Neutrophil (primary cell): ENCODE data around the gene NPAS3.

Experiments used
- H3K27ac ChIP-seq: fragments of 200-600 bp; sonication (generic); 2 replicates; pipeline ENCODE4 v1.5.1; 2016; ENCODE audit warnings: mild to moderate bottlenecking, moderate library complexity
- H3K27me3 ChIP-seq: fragments of 200-600 bp; sonication (generic); 2 replicates; pipeline ENCODE4 v1.6.0; 2016; ENCODE audit warnings: mild to moderate bottlenecking
- H3K36me3 ChIP-seq: fragments of 200-600 bp; sonication (generic); 2 replicates; pipeline ENCODE4 v1.5.1; 2017
- H3K4me1 ChIP-seq, 2 experiments: fragments of 200-600 bp in 1 of 2; sonication (generic) in 1 of 2; 1 replicate in 1 of 2; 2 replicates in 1 of 2; pipeline versions ENCODE4 v1.5.1 to v1.6.1; 2013 to 2016; ENCODE audit warnings: low read depth in 1 of 2, low read length in 1 of 2, mild to moderate bottlenecking in 1 of 2, moderate library complexity in 1 of 2; ENCODE audit not compliant: control insufficient read depth in 1 of 2, insufficient read depth in 1 of 2
- H3K4me3 ChIP-seq, 2 experiments: fragments of 200-600 bp in 1 of 2; sonication (generic) in 1 of 2; 1 replicate in 1 of 2; 2 replicates in 1 of 2; pipeline ENCODE4 v1.5.1; 2013 to 2016; ENCODE audit warnings: low read depth in 1 of 2, low read length in 1 of 2, mild to moderate bottlenecking in 1 of 2, moderate library complexity in 1 of 2
- H3K9me3 ChIP-seq: fragments of 200-600 bp; sonication (generic); 2 replicates; pipeline ENCODE4 v1.5.1; 2016
- TF ChIP-seq, protein P1 (sequence below): fragments of 200-600 bp; sonication (generic); IDR thresholded peaks from 2 replicates; pipeline ENCODE4 v1.5.1; 2016; ENCODE audit warnings: antibody characterized with exemption

The NPAS3 gene

DNA sequence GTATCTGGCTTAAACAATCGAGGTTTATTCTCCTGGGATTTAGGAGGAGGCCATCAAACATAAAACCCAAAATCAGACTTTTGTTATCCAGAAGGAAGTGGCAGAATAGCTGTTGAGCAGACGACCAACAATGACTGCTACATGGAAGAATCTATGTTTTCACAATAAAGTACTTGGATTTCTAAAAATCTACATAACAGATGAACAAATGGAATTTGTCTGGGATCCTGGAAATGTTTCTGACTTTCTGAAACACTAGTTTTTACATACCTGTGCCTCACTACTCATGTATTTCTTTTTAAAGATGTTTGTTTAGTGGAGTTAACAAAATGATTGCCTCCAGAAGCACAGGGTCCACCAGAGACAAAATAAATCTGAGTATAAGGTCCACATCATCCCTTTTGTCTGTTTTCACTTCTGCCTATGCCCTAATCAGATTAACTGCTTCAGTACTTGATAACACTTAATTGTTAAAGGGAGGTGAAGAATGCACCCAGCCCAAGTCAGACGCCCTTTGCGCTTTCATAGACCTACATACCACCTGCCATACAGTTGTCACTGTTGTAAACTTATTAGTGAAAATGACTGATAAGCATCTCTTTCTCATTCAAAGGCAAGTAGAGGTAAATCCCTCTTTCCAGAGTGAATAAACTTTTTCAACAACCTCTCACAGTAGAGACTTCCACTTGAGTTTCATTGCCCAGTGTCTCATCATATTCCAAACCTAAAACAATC lies 847.6 kb downstream of the NPAS3 start:
- Histone ChIP-seq H3K4me1 (no peaks in the 10 kb centered on the region), H3K27ac (no peak overlapping the region), H3K36me3 (no peaks in the 10 kb centered on the region), H3K9me3 (no peaks in the 10 kb centered on the region), H3K4me3 (no peak overlapping the region), H3K27me3 (peaks cover 7% of the 10 kb centered on the region)
- TF ChIP-seq, protein P1, sequence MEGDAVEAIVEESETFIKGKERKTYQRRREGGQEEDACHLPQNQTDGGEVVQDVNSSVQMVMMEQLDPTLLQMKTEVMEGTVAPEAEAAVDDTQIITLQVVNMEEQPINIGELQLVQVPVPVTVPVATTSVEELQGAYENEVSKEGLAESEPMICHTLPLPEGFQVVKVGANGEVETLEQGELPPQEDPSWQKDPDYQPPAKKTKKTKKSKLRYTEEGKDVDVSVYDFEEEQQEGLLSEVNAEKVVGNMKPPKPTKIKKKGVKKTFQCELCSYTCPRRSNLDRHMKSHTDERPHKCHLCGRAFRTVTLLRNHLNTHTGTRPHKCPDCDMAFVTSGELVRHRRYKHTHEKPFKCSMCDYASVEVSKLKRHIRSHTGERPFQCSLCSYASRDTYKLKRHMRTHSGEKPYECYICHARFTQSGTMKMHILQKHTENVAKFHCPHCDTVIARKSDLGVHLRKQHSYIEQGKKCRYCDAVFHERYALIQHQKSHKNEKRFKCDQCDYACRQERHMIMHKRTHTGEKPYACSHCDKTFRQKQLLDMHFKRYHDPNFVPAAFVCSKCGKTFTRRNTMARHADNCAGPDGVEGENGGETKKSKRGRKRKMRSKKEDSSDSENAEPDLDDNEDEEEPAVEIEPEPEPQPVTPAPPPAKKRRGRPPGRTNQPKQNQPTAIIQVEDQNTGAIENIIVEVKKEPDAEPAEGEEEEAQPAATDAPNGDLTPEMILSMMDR = no peak

DNA sequence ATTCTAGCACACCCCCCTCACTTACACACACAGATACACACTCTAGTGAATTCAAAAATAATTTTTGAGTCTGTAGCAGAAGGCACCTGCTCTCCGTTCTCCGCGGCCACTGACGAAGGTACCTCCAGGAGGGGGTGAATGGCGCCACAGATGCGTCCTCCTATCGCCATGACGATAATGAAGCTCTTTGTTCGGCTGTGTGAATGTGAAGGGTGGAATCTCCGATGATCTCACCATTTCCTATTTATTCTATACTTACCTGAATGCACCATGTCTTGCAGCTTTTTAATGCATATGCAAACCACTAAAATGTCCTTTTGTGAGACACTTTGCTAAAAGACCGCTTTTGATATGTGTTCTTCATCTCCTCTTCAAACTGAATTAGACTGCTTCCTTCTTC lies 849.5 kb downstream of the NPAS3 start:
- Histone ChIP-seq H3K9me3 (no peaks in the 10 kb centered on the region), H3K4me1 (no peaks in the 10 kb centered on the region), H3K36me3 (no peaks in the 10 kb centered on the region), H3K4me3 (no peak overlapping the region), H3K27ac (no peak overlapping the region), H3K27me3 (peaks cover 25% of the 10 kb centered on the region)
- TF ChIP-seq, protein P1 = no peak

DNA sequence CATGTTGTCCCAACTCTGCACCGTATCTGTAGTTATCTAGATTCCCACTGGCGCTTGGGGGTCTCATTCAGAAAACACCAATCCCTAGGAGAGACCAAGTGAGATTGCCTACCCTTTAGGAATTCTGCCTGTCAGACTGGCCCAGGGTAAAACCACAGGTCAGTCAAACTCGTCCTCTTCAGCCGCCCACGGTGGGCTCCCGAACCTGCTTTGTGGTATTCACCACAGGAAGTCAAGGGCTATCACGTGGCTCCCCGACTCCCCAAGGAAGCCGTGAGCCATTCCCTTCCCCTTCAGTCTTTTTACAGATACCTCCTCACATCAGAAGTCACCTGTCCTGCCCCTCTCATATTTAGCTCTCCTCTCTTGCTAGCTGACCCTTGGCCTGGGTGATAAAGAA lies 852.3 kb downstream of the NPAS3 start:
- H3K9me3 ChIP-seq = no peaks in the 10 kb centered on the region
- H3K36me3 ChIP-seq = no peaks in the 10 kb centered on the region
- TF ChIP-seq, protein P1 = no peak
- H3K4me3 ChIP-seq = no peak overlapping the region
- H3K27ac ChIP-seq = no peak overlapping the region
- H3K27me3 ChIP-seq = peaks cover 49% of the 10 kb centered on the region
- H3K4me1 ChIP-seq = no peaks in the 10 kb centered on the region

DNA sequence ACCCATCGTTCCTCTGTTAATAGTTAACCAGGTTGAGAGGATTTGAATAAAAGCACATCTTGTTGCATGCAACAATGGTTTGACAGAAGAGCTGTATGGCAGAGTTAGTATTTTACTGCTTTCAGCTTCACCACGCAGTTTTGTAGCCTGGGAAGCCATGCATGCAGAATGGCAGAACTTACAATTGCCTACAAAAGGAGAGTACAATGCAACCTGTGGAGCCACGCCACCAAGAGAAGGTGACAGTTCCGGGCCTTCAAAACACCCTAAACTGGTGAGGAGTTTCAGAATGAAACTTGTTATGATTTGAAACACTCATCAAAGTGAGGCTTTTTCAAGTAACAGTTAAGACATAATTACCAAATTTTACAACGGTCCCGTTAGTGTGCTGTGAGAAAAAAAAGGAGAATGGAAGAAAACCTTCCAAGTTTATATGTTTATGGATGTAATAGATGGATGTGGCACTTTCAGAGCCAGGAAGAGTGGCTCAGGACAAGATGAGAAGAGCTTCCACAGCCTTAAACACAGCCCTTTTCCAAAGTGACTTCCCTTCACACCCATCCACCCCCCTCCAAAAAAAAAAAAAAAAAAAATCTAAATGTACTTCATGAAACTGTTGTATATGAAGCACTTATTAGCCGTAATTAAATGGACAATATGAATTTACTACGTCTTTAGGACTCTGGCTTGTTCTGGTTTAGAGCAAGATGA lies 853.5 kb downstream of the NPAS3 start:
- Histone ChIP-seq H3K27ac (no peak overlapping the region), H3K9me3 (no peaks in the 10 kb centered on the region), H3K4me3 (no peak overlapping the region), H3K36me3 (no peaks in the 10 kb centered on the region), H3K4me1 (no peaks in the 10 kb centered on the region), H3K27me3 (peaks cover 60% of the 10 kb centered on the region)
- TF ChIP-seq, protein P1 = no peak

DNA sequence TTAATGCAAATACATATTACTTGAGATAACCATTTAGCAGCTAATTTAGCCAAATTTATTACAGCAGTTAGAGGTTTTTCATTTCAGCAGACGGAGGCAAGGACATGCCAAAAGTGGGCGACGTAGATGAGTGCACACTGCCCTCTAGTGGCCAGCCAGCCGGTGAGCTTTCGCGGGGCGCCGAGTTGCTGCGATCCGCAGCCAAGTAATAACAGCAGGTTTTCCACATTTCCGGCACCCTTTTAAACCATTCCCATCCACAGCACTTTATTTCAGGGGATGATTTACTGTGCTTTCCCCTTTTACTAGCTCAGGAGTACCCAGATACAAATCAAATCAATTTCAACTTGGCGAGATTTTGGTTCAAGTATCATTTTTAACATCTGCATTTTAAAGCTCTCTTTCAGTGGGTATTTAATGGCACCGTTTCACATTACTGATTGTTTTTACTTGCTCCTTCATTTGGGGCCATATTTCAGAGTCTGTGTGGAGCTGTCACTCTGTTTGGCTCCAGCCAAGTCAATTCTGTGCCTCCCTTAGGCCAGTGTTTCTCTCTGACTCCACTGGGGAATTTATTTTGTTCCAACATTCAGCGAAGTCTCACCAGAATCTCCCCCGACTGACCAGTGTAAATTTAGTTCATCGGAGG lies 854.2 kb downstream of the NPAS3 start:
- Histone ChIP-seq H3K27ac (no peak overlapping the region), H3K4me1 (no peaks in the 10 kb centered on the region), H3K27me3 (peaks cover 66% of the 10 kb centered on the region), H3K36me3 (no peaks in the 10 kb centered on the region), H3K9me3 (no peaks in the 10 kb centered on the region), H3K4me3 (no peak overlapping the region)
- TF ChIP-seq, protein P1 = peak; percentile 31
